K562 (cell line): ENCODE measurements around the gene DNER. TPM values are rescaled to one million over a fixed set of nuclear protein-coding genes. Genes with fewer than 3 reads are reported as not detected.

Source experiments
- HMG20A ChIP-seq: fragments of 450-650 bp; formaldehyde crosslinking; conservative IDR thresholded peaks from 2 replicates; pipeline ENCODE4 v1.4.0; 2020; ENCODE audit warnings: mild to moderate bottlenecking, mixed read lengths
- KDM2B ChIP-seq: fragments of 250-450 bp; sonication (Bioruptor Pico); IDR thresholded peaks from 2 replicates; pipeline ENCODE4 v1.8.0; 2021; ENCODE audit warnings: mild to moderate bottlenecking, moderate library complexity
- MIER1 ChIP-seq: fragments of 450-650 bp; IDR thresholded peaks from 2 replicates; pipeline ENCODE4 v1.6.1; 2016; ENCODE audit warnings: antibody characterized with exemption, mild to moderate bottlenecking, low read depth
- NFATC3 ChIP-seq: fragments of 450-650 bp; IDR thresholded peaks from 2 replicates; pipeline ENCODE4 v1.6.1; 2017; ENCODE audit warnings: mild to moderate bottlenecking
- polyA plus RNA-seq, 8 experiments: library from polyadenylated mRNA; depleted of rRNA in 4 of 8; stranded (reverse) in 5 of 8; unstranded in 3 of 8; fragments of >200 nt; fragmentation: Nextera tagmentation in 2 of 8; fragmentation: Illumina TruSeq in 1 of 8; extraction: Ambion mirVana in 2 of 8; extraction: Trizol in 1 of 8; gene quantifications; 2 replicates each; pipeline versions ENCODE4 v1.2.1 to v1.2.3, GENCODE V29; 2011 to 2014; ENCODE audit warnings: inconsistent platforms in 1 of 8, missing spikeins in 1 of 8
- total RNA-seq, 7 experiments: library from RNA; depleted of rRNA in 6 of 7; stranded (reverse); fragments of >200 nt in 6 of 7; fragmentation: Illumina TruSeq in 2 of 7; extraction: Trizol in 2 of 7; gene quantifications; 2 replicates each; pipeline versions ENCODE4 v1.2.1 to v1.2.3, GENCODE V29; 2011 to 2021; ENCODE audit warnings: low replicate concordance in 1 of 7
- TF ChIP-seq, protein P1 (sequence below): sonication (generic); formaldehyde crosslinking; IDR thresholded peaks from 2 replicates; pipeline ENCODE4 v1.8.0; 2022; ENCODE audit warnings: missing genetic modification reagents, mild to moderate bottlenecking, moderate library complexity, borderline replicate concordance
- TF ChIP-seq, protein P2 (sequence below), 2 experiments: fragments of 450-650 bp; formaldehyde crosslinking in 1 of 2; IDR thresholded peaks; 2 replicates each; pipeline versions ENCODE4 v1.4.0 to v1.6.1; 2014 to 2020; ENCODE audit warnings: mild to moderate bottlenecking in 2 of 2, borderline replicate concordance in 1 of 2, low read depth in 1 of 2
- TF ChIP-seq, protein P3 (sequence below), 2 experiments: IDR thresholded peaks; 2 replicates each; pipeline ENCODE4 v1.6.1; 2012; ENCODE audit warnings: improper control_type of control experiment in 2 of 2, low read depth in 2 of 2, low read length in 2 of 2, borderline replicate concordance in 1 of 2
- TF ChIP-seq, protein P4 (sequence below): fragments of 200-800 bp; sonication (Bioruptor generic); IDR thresholded peaks from 2 replicates; pipeline ENCODE4 v1.6.1; 2017; ENCODE audit warnings: missing genetic modification characterization, missing compliant biosample characterization
- TF ChIP-seq, protein P5 (sequence below), 2 experiments: fragments of 450-650 bp; conservative IDR thresholded peaks; 2 replicates each; pipeline ENCODE4 v1.6.1; 2017; ENCODE audit warnings: mild to moderate bottlenecking in 2 of 2, moderate library complexity in 2 of 2

The DNER gene
- total and polyA plus RNA-seq, 9 of the 15 experiments (the other 6 are each of a cell fraction or from before 2014, with no cell fraction given) = not detected

DNA sequence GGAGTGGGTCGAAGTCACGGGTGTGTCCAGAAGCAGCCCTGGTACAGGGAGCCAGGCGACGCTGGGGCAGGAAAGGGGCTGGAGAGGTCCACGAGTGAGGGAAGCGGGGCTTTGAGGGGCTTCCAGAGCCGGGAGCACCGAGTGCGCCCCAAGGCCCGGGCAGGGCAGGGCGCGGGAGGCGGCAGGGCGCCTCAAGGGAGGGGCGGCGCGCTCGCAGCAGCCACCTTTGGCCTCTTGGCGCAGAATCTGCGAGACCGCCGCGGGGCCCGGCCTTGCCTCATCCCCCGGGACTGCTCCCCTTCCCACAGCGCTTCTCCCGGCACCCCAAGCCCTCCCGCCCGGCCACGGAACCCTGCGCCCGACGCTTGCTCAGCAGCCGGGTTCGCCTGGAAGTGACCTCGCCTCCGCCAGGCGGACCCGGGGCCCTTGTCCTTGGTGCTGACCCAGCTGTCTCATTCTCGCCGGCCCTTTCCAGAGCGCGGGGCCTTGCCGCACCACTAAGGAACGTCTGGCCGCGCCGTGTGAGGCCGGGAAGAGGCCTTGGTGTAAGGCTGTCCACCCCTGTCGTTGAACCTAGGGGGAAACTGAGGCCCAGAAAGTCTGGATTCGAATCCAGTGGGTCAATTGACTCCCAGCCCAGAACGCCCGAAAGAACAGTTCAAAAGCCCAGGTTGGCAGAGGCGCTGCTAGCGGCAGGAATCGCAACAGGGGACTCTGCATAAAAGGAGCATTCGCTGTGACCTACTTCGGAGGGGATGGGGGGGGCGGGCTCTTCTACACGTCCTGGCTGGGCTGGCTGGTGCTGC is 584 bp upstream of the DNER start (continued):
- TF ChIP-seq, protein P1, sequence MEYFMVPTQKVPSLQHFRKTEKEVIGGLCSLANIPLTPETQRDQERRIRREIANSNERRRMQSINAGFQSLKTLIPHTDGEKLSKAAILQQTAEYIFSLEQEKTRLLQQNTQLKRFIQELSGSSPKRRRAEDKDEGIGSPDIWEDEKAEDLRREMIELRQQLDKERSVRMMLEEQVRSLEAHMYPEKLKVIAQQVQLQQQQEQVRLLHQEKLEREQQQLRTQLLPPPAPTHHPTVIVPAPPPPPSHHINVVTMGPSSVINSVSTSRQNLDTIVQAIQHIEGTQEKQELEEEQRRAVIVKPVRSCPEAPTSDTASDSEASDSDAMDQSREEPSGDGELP (CRISPR knock-in tag) = peak; percentile 84
- TF ChIP-seq NFATC3 = peak; percentile 49; the same call in 1 of the 2 replicates
- TF ChIP-seq, protein P2, sequence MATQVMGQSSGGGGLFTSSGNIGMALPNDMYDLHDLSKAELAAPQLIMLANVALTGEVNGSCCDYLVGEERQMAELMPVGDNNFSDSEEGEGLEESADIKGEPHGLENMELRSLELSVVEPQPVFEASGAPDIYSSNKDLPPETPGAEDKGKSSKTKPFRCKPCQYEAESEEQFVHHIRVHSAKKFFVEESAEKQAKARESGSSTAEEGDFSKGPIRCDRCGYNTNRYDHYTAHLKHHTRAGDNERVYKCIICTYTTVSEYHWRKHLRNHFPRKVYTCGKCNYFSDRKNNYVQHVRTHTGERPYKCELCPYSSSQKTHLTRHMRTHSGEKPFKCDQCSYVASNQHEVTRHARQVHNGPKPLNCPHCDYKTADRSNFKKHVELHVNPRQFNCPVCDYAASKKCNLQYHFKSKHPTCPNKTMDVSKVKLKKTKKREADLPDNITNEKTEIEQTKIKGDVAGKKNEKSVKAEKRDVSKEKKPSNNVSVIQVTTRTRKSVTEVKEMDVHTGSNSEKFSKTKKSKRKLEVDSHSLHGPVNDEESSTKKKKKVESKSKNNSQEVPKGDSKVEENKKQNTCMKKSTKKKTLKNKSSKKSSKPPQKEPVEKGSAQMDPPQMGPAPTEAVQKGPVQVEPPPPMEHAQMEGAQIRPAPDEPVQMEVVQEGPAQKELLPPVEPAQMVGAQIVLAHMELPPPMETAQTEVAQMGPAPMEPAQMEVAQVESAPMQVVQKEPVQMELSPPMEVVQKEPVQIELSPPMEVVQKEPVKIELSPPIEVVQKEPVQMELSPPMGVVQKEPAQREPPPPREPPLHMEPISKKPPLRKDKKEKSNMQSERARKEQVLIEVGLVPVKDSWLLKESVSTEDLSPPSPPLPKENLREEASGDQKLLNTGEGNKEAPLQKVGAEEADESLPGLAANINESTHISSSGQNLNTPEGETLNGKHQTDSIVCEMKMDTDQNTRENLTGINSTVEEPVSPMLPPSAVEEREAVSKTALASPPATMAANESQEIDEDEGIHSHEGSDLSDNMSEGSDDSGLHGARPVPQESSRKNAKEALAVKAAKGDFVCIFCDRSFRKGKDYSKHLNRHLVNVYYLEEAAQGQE (IDR thresholded peaks at IDR 0.05; ENCODE audit: borderline replicate concordance) = peak; percentile 97
- TF ChIP-seq, protein P2 (CRISPR knock-in tag; IDR thresholded peaks at IDR 0.05; ENCODE audit: low read depth) = peak; percentile 93
- TF ChIP-seq, protein P3, sequence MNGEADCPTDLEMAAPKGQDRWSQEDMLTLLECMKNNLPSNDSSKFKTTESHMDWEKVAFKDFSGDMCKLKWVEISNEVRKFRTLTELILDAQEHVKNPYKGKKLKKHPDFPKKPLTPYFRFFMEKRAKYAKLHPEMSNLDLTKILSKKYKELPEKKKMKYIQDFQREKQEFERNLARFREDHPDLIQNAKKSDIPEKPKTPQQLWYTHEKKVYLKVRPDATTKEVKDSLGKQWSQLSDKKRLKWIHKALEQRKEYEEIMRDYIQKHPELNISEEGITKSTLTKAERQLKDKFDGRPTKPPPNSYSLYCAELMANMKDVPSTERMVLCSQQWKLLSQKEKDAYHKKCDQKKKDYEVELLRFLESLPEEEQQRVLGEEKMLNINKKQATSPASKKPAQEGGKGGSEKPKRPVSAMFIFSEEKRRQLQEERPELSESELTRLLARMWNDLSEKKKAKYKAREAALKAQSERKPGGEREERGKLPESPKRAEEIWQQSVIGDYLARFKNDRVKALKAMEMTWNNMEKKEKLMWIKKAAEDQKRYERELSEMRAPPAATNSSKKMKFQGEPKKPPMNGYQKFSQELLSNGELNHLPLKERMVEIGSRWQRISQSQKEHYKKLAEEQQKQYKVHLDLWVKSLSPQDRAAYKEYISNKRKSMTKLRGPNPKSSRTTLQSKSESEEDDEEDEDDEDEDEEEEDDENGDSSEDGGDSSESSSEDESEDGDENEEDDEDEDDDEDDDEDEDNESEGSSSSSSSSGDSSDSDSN (IDR thresholded peaks at IDR 0.05; ENCODE audit: borderline replicate concordance in 1 of 2, low read depth in 2 of 2, low read length in 2 of 2) = peak in 1 of 2 experiments; percentile 66; a peak in 1 of 4 replicates
- TF ChIP-seq HMG20A (CRISPR knock-in tag) = no peak
- peak; percentile 80 for TF ChIP-seq MIER1
- TF ChIP-seq, protein P4, sequence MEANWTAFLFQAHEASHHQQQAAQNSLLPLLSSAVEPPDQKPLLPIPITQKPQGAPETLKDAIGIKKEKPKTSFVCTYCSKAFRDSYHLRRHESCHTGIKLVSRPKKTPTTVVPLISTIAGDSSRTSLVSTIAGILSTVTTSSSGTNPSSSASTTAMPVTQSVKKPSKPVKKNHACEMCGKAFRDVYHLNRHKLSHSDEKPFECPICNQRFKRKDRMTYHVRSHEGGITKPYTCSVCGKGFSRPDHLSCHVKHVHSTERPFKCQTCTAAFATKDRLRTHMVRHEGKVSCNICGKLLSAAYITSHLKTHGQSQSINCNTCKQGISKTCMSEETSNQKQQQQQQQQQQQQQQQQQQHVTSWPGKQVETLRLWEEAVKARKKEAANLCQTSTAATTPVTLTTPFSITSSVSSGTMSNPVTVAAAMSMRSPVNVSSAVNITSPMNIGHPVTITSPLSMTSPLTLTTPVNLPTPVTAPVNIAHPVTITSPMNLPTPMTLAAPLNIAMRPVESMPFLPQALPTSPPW (CRISPR knock-in tag) = peak; percentile 14; the same call in 1 of the 2 replicates
- TF ChIP-seq, protein P5, sequence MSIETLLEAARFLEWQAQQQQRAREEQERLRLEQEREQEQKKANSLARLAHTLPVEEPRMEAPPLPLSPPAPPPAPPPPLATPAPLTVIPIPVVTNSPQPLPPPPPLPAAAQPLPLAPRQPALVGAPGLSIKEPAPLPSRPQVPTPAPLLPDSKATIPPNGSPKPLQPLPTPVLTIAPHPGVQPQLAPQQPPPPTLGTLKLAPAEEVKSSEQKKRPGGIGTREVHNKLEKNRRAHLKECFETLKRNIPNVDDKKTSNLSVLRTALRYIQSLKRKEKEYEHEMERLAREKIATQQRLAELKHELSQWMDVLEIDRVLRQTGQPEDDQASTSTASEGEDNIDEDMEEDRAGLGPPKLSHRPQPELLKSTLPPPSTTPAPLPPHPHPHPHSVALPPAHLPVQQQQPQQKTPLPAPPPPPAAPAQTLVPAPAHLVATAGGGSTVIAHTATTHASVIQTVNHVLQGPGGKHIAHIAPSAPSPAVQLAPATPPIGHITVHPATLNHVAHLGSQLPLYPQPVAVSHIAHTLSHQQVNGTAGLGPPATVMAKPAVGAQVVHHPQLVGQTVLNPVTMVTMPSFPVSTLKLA (conservative IDR thresholded peaks at IDR 0.05) = 0 out of 4 replicates have a peak, but pooled peaks of 1 of the 2 experiments have one; percentile 13
- TF ChIP-seq KDM2B = 0 out of 2 replicates have a peak, but pooled peaks have one; percentile 70
